GM12878 (cell line): ENCODE measurements around the gene HPSE2.

ENCODE experiments used
- BHLHE40 ChIP-seq, 2 experiments: fragments of 450-650 bp in 1 of 2; IDR thresholded peaks; 2 replicates each; pipeline ENCODE4 v1.6.1; 2011 to 2017; ENCODE audit warnings: low read depth in 2 of 2, borderline replicate concordance in 1 of 2, improper control_type of control experiment in 1 of 2, low read length in 1 of 2, mild to moderate bottlenecking in 1 of 2
- SREBF1 ChIP-seq: IDR thresholded peaks from 2 replicates; pipeline ENCODE4 v1.6.1; 2012; ENCODE audit warnings: mild to moderate bottlenecking, low read length
- TF ChIP-seq, protein P1 (sequence below): fragments of 450-650 bp; IDR thresholded peaks from 2 replicates; pipeline ENCODE4 v1.6.1; 2016; ENCODE audit warnings: mild to moderate bottlenecking

DNA sequence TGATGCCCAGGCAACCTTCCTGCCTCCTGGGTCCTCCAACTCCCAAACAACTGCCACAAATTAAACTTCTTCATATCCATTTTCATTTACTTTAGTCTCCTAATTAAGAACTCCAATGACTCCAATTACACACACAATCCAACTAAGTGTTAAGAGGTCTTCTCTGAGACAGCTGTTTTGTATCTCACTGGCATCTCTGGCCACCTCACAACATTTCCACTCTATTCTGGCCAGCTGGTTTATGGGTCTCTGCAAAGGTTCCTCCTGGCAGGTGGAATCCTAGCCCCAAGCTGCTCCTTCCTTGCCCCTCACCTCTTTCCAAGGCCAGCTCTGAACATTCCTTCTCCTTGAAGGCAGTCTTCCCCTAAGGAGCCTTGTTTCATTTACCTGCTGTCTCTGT, 665.8 kb downstream of the HPSE2 start:
- TF ChIP-seq, protein P1, sequence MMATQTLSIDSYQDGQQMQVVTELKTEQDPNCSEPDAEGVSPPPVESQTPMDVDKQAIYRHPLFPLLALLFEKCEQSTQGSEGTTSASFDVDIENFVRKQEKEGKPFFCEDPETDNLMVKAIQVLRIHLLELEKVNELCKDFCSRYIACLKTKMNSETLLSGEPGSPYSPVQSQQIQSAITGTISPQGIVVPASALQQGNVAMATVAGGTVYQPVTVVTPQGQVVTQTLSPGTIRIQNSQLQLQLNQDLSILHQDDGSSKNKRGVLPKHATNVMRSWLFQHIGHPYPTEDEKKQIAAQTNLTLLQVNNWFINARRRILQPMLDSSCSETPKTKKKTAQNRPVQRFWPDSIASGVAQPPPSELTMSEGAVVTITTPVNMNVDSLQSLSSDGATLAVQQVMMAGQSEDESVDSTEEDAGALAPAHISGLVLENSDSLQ, result no peak
- no peak for TF ChIP-seq BHLHE40 (IDR thresholded peaks at IDR 0.05; ENCODE audit: borderline replicate concordance in 1 of 2, low read depth in 2 of 2, low read length in 1 of 2)
- no peak for TF ChIP-seq SREBF1
